ENCODE data around the gene ZDHHC24.
"Not testable (repeated sequence)": the region's sequence is repeated elsewhere in the genome, so short reads cannot be mapped to it uniquely, and the experiment has no call there.

The ZDHHC24 gene

DNA sequence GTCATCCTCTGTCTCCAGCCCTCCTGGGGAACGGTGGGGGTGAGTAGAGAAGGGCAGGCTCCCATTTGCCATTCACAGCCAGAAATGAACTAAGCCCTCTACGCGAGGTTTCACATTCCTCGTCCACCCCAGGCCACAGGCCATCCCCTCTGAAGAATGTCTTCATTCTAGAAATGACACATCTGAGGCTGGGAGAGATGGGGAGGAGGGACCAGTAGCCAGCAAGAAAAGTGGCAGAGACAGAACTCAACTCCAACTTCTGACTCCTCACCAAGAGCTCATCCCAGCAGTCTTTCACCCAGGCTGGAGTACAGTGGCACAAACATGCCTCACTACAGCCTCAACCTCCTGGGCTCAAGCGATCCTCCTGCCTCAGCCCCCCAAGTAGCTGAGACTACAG lies 19.1 kb upstream of the ZDHHC24 start:
- DNase-seq, result no peak

DNA sequence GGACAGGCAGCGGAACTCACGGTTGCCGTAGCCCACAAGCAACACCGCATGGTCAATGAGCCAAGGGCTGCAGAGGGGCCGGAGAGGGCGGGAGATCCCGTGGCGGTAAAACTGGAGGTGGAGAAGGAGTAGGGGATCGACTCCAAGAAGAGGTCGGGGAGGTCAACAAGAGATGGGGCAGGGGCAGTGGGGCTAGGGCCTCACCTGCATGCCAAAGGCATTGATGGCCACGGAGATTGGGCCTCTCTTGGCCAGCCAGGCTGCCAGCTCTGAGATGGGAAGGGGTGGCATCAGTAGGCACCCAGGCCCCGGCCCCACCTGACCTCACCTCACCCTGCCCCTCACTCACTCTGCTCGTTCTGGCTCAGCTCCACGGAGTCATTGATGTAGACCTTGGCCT lies 18.7 kb upstream of the ZDHHC24 start:
- no peak for DNase-seq

DNA sequence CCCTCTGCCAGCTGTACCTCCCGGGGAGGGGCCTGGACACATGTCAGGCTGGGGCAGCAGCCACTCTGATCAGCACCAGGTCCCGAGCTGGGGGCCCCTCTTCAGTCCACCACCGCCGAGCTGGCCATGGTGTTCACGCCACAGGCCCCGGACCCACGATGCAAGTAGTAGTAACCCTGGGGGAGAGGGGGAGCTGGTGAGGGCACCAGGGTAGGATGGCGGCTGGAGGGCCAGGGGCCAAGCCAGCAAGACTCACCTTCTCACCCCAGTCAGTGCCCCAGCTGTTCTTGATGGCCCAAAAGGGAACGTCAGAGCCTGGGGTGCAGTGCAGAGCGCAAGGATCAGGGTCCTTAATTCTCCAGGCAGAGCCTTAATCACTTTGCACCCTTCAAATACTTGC lies 18.0 kb upstream of the ZDHHC24 start:
- DNase-seq, result no peak

DNA sequence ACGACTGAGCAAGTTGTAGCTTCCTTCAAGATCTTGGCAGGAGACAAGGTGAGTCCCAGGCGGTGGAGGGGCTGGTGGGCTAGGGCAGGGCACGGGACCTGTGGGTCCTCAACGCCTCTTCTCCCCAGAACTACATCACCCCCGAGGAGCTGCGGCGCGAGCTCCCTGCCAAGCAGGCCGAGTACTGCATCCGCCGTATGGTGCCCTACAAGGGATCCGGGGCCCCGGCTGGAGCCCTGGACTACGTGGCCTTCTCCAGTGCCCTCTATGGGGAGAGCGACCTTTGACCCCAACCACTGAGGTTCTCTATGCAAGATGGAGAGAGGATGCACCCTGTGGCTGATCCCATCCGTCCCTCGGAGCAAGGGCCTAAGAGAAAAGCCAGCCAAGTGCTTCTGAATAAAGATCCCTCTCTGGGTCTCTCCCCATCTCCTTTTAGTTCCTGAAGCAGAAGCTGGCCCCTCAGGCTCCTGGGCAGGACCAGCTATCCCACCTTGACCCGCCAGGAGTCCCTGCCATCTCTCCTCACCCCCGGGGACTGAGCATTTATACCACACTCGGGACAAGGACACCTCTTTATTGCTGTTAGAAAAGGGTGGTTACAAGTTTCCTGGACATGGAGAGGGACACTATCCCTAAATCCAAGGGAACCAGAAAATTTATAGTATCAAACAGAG lies 17.2 kb upstream of the ZDHHC24 start:
- no peak for DNase-seq

DNA sequence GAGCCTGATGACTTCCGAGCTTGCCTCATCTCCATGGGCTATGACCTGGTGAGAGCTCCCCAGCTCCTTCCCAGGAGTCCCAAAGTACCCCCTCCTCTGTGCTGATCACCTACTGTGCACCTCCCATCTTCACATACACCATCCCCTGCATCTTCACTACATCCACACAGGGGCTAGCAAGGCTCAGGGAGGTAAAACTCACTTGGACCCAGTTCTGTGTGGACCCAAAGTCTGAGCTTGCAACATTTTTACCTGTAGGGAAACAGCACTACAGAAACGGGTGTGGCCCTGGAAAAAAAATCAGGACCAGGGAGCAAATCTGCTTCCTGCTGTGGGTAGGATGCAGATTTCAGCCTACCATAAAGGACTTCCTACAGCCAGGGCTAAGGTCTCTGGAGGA lies 16.4 kb upstream of the ZDHHC24 start:
- DNase-seq, result no peak

DNA sequence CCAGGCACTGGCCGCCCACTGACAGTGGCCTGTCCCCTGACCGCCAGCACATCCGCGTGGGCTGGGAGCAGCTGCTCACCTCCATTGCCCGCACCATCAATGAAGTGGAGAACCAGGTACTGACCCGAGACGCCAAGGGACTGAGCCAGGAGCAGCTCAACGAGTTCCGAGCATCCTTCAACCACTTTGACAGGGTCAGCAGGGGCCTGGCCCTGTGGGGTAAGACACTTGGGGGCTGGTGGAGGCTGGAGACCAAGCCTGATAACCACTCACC lies 16.1 kb upstream of the ZDHHC24 start:
- no peak for DNase-seq

DNA sequence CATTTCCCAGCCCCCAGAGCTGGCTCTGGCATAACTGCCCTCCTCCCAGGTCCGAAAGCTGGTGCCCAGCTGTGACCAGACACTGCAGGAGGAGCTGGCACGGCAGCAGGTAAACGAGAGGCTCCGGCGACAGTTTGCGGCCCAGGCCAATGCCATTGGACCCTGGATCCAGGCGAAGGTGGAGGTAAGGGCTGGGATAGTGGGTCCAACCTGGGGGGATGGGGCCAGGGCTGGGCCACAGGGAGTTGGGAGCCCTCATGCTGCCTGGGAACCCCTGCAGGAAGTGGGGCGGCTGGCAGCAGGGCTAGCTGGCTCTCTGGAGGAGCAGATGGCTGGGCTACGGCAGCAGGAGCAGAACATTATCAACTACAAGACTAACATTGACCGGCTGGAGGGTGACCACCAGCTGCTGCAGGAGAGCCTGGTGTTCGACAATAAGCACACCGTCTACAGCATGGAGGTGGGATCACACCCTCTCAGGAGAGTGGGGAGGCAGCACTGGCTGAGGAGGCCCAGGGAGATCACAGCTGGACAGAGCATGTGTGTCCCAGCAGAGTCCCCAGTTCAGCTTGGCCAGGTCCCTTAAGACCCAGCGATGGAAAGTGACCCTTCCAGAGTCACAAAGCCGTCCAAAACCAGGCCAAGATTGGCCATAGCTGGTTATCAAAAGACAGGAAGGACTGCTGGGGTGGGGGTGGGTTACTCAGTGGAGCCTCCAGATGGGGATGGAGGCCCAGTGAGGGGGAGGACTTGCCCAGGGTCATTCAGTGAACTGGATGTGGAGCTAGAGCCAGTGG lies 15.5 kb upstream of the ZDHHC24 start:
- no peak for DNase-seq

DNA sequence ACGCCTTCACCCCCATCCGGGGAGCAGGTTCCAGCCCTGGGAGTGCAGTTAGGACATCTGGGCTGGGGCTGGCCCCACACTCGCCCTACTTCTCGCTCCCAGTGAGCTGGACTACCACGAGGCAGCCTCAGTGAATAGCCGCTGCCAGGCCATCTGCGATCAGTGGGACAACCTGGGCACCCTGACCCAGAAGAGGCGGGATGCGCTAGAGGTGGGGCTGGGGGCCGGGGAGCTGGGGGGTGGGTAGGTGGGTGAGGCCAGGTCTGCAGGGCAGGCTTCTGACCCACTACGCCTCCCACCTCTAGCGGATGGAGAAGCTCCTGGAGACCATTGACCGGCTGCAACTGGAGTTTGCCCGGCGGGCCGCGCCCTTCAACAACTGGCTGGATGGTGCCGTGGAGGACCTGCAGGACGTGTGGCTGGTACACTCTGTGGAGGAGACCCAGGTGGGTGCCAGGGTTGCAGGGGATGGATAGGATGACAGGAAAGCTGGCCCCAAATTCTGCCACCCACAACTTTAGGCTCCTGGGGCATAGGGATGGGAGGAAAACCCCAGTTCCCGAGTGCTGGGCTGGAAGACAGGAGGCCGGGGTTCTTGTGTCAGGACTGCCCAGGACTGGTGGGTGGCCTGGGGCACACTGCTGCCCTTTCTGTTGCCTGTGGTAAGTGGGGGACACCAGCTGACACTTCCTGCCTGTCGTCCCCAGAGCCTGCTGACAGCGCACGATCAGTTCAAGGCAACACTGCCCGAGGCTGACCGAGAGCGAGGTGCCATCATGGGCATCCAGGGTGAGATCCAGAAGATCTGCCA lies 14.2 kb upstream of the ZDHHC24 start:
- no peak for DNase-seq

DNA sequence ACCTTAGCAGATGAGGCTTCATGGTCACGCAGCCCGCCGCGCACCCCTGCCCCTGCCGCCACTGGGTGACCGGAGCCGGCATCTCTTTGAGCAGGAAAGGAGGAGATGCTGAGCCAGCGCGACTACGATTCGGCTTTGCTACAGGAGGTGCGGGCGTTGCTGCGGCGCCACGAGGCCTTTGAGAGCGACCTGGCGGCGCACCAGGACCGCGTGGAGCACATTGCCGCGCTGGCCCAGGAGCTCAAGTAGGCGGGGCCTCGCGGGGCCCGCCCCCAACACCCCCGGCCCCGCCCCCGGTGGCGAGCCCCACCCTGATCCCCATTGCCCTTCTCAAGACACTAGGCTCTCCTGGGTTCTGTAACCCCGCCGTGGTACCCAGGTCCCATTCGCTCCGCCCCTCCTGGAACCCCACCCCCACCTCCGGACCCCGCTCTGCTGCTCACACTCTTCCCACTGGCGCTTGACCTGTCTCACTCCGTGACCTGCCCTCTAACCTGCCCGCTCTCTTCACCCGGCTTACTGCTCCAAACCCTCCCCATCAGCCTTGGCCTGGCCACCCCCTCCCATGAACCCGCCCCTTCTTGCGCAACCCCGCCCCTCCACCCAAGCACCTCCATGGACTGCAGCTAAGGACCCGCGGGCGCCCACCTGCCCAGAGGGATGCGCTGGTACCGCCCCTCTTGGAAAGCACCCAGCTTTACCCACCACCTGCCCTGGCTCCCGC lies 13.5 kb upstream of the ZDHHC24 start:
- peak in 2 of 5 experiments; percentile 15 to 38 for DNase-seq

DNA sequence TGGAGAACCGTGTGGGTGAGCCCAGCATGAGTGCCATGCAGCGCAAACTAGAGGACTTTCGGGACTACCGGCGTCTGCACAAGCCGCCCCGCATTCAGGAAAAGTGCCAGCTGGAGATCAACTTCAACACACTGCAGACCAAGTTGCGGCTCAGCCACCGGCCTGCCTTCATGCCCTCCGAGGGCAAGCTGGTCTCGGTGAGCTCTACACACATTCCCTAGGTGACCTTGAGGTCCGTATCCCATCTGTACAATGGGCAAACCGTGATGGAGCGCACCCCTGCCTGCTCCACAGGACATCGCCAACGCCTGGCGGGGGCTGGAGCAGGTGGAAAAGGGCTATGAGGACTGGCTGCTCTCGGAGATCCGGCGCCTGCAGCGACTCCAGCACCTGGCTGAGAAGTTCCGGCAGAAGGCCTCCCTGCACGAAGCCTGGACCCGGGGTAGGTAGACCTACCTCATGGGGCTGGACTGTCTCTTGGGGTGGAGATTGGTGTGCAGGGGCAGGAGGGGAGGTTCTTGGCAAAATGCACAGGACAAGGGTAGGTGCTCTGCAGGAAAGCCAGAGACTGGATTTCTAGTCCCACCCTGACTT lies 12.0 kb upstream of the ZDHHC24 start:
- no peak for DNase-seq

DNA sequence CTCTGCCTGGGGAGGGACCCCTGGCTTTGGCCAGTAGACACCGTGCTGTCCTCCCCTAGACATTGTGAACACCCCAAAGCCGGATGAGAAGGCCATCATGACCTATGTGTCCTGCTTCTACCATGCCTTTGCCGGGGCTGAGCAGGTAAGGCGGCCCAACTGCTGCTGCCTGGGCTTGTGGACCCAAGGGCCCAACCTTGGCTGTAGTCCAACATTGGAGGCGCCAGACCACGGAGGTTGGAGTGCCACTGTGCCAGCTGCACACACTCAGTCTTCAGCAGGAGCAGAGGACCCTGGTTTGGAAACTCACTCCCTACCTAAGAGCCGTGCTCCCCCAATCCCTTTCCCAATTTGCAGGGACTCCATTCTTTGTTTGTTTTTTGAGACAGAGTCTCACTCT lies 10.2 kb upstream of the ZDHHC24 start:
- DNase-seq, result no peak

DNA sequence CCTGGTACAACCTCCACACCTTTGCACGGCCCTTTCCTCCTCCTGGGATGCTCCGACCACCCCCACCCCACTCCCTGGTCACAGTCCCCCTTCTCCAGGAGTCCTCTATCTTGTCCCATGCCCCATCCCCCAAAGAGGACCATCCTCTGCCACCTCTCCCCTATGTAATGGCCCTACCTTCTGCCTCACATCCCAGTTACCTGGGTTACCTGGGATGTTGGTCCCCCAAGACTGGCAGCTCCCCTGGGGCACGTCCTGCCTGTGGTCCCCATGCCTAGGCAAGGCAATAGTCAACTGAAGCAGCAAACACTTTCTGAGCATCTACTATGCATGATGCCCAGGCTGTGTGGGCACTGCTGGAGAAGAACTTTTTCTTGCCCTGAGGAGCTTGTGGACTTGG lies 9.6 kb upstream of the ZDHHC24 start:
- no peak for DNase-seq

DNA sequence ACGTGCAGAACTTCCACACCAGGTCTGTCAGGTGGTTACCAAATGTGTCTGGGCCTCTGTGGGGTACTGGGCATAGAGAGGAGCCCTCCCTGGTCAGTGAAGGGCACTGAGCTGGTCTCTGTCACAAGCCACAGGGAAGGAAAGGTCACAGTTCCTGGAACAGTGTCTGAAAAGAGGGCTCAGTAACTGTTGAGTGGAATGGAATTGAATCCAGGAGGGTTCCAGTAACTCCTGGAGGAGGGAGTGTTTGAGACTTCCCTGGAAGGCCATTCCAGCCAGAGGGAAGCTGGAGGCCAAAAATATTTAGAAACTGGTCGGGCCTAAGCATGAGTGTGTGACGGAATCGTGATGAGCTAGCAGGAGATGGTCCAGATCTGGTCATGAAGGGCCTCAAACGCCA lies 8.8 kb upstream of the ZDHHC24 start:
- DNase-seq, result no peak

DNA sequence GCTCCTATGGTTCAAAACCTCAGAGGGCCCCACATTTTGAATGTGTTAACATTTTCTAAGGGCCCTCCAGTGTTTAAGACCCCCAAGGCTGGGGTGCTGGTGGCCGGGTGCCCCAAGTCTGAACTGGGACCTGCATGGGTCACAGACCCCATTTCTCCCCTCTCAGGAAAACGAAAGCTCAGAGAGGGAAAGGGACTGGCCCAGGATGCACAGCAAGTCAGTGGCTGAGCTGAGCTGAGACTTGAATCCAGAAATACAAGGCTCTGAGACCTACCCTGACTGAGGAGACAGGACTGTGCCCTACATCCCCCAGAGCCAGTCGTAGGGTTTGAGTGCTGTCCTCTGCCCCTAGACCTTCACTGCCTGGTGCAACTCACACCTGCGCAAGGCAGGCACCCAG lies 5.0 kb upstream of the ZDHHC24 start:
- DNase-seq, result no peak

DNA sequence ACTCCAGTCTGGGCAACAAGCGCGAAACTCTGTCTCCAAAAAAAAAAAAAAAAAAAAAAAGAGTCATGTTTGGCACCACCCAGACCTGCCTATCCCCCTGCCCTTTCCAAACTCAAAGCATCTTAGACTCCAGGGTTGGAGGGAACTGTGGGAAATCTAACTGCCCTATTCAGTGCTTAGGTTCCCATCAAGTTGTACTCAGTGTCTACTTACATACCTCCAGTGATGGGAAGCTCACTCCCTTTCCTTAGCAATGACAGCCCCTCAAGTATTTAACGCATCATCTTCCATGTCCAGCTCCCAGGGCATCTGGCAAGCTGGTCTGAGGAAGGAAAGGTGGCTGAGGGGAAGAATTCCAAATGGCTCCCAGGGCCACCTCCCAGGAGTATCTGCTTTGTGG lies 3.8 kb upstream of the ZDHHC24 start:
- no peak for DNase-seq

DNA sequence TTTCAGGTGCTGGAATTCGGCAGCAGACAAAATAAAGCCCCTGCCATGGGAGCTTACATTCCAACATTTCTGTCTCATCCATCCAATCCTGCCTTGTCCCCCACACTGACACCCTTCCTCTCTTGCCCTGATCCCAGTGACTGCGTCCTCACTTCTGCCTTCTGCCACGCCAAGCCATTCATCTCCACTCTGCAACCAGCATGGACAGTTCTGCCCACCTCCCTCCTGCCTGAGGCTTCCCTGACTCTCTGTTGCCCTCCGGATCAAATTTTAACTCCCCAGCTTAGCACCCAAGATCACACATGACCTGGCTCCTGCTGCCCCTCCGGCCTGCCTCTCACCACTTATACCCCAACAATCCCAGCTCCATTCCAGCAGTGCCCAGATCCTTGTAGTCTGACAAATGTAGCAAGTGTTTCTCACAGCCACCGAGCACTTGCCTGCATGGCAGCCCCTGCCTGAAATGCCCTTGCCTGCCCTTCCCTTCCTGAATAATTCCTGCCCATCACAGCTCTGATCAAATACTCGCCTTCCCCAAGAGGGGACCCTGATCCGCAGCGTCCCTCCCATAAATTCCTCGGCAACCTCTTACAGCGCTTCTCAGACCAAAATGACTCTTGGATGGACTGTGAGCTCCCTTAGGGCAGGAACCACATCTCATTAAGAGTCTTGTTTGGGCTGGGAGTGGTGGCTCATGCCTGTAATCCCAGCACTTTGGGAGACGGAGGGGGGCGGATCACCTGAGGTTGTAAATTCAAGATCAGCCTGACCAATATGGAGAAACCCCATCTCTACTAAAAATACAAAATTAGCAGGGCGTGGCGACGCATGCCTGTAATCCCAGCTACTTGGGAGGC lies 3.2 kb upstream of the ZDHHC24 start:
- DNase-seq, result no peak

DNA sequence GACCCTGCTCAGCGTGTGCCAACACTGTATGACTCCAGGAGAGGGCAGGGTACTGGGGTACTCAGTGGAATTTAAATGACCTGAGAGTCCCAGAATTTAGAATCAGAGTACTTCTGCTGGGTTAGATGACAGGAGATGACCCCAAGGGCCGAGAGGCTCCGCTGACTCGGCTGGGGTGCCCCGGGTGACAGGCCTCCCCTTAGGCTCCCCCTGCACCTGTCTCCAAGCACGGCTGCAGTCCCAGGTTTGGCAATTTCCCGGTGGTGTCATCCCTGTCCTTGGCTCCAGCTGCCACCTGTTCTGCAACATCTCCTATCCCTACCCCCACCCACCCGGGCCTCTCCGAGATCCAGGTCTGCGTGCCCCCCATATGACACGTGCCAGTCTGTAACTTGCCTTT lies 2.2 kb upstream of the ZDHHC24 start:
- no peak for DNase-seq

DNA sequence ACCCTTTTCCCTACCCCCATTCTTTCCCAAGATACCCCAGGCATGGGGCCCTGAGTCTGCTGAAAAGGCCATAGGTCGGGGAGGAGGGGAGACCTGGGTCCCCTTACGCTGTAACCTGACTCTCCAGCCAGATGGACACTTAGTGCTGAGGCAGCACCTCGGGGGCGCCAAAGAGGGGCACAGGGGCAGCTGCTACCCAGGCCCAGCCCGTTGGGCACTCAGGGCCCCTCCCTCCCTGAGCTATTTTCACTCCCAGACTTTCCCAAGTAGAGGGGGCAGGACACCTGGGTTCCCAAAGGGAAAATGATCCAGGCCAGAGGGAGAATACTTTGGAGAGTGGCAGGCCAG lies 1.8 kb upstream of the ZDHHC24 start:
- no peak for DNase-seq

DNA sequence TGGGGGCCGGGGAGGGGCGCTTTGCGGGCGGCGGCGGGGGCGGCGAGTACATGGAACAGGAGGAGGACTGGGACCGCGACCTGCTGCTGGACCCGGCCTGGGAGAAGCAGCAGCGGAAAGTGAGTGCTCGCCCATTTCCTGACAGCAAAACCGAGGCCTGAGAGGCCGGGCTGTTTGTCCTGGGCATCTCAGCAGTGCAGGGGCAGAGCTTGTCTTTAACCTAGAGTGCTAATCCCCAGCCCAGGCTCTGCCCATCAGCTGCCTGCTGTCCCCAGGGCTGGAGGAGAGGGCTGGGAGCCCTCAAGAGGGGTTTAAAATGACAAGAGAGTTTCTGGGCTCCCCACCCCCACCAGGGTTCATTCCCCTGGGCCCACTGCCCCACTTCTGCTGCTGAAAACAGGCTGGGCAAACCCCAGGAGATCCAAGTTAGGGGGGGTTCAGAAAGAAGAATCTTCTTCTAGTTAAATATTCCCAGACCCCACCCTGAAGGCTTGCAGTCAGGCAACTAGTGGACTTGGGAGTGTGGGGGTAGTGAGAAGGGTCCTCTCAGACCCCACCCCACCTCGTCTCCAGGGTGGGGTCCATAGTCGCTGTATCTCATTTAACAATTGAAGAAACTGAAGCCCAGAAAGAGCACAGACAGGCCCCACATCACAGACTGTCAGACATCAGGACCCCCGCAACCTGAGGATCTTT lies 1.3 kb upstream of the ZDHHC24 start:
- no peak for DNase-seq

DNA sequence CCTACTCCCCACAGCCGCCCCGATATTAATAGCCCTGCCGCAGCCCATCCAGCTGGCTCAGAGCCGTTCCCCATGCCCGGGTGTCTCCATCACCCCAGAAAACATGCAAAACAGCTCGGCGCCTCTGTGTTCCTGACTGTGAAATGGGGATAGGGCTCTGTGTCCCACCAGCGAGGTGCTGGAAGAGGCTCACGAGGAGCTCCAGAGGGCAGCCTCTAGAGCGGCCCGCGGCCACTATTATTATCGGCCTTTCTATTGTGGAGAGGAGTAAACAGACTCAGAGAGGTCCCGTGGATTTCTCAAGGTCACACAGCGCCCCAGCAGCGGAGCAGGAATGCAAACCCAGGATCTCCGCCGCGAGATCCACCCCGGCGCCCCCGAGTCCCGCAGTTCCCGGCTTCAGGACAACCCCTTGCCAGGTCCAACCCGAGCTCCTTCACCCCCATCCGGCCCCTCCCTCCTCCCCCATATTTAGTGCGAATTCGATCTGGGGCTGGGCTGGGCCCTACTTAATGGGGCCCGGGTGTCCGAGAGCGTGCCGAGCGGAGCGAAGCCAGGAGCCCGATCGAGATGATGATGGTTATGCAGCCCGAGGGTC lies 619 bp upstream of the ZDHHC24 start, which contains the start of gene ACTN3:
Gene ACTN3 (plus strand): TSS at position 536 of the 598 bp plus-strand sequence. CDS start 35 bp downstream, at position 571.
- peak in 1 of 5 experiments; percentile 18 for DNase-seq

DNA sequence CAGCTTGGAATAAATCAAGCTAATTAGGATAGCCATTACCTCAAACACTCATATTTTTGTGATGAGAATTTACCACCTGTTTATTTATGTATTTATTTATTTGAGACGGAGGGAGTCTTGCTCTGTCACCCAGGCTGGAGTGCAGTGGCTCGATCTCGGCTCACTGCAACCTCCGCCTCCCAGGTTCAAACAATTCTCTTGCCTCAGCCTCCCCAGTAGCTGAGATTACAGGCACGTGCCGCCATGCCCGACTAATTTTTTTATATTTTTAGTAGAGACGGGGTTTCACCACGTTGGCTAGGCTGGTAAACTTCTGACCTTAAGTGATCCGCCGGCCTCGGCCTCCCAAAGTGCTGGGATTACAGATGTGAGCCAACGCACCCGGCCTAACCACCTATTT lies 896 bp downstream of the ZDHHC24 start:
- not testable (repeated sequence) for DNase-seq

Data from T-helper 2 cell (primary cell).